ENCODE results near the gene SCAF8.
A peak's percentile ranks its signal among the peaks of the same experiment; 100 is the strongest.
"Not testable (repeated sequence)": the region's sequence is repeated elsewhere in the genome, so short reads cannot be mapped to it uniquely, and the experiment has no call there.

SCAF8 gene

GRCh38 chr6:154733183-154733625 is at the start of gene SCAF8:
TSS of gene SCAF8 (plus strand) at chr6:154733416. CDS start at chr6:154733901, 485 bp downstream.
- peak; percentile 81 for DNase-seq

GRCh38 chr6:154683756-154684523 is 49.3 kb upstream of the SCAF8 start:
- no peak for DNase-seq

- DNase-seq: no peak
Observed at GRCh38 chr6:154686162-154686561, 47.1 kb upstream of the SCAF8 start.

GRCh38 chr6:154689493-154690255 is 43.5 kb upstream of the SCAF8 start:
- no peak for DNase-seq

GRCh38 chr6:154690857-154691256 is 42.4 kb upstream of the SCAF8 start:
- no peak for DNase-seq

- no peak for DNase-seq
Observed at GRCh38 chr6:154696661-154697060, 36.6 kb upstream of the SCAF8 start.

GRCh38 chr6:154703124-154703523 is 30.1 kb upstream of the SCAF8 start:
- DNase-seq: no peak

- DNase-seq: no peak
Observed at GRCh38 chr6:154705471-154706113, 27.6 kb upstream of the SCAF8 start.

GRCh38 chr6:154706389-154706788 is 26.8 kb upstream of the SCAF8 start:
- DNase-seq: no peak

- DNase-seq: no peak
Observed at GRCh38 chr6:154709621-154710020, 23.6 kb upstream of the SCAF8 start.

- no peak for DNase-seq
Observed at GRCh38 chr6:154710689-154711088, 22.5 kb upstream of the SCAF8 start.

GRCh38 chr6:154715446-154715845 is 17.8 kb upstream of the SCAF8 start:
- DNase-seq: no peak

- not testable (repeated sequence) for DNase-seq
Observed at GRCh38 chr6:154716350-154716749, 16.9 kb upstream of the SCAF8 start.

GRCh38 chr6:154719433-154719832 is 13.8 kb upstream of the SCAF8 start:
- DNase-seq: no peak

GRCh38 chr6:154719854-154720253 is 13.4 kb upstream of the SCAF8 start:
- no peak for DNase-seq

- DNase-seq: no peak
Observed at GRCh38 chr6:154721460-154721859, 11.8 kb upstream of the SCAF8 start.

- DNase-seq: no peak
Observed at GRCh38 chr6:154726887-154727286, 6.3 kb upstream of the SCAF8 start.

- no peak for DNase-seq
Observed at GRCh38 chr6:154731296-154732218, 1.7 kb upstream of the SCAF8 start.

- DNase-seq: no peak
Observed at GRCh38 chr6:154732538-154733182, 556 bp upstream of the SCAF8 start.

GRCh38 chr6:154733626-154734382 is 588 bp downstream of the SCAF8 start:
- peak; percentile 90 for DNase-seq

GRCh38 chr6:154736618-154737259 is 3.5 kb downstream of the SCAF8 start:
- no peak for DNase-seq
